ENCODE results near the gene STH.
"Not testable (repeated sequence)": the region's sequence is repeated elsewhere in the genome, so short reads cannot be mapped to it uniquely, and the experiment has no call there.

The STH gene

GRCh38 chr17:45987706-45988105 lies 11.3 kb upstream of the STH start:
- DNase-seq: no peak

GRCh38 chr17:45989759-45990158 lies 9.3 kb upstream of the STH start:
- DNase-seq: no peak

GRCh38 chr17:45990886-45991285 lies 8.2 kb upstream of the STH start:
- no peak for DNase-seq

GRCh38 chr17:45991341-45991740 lies 7.7 kb upstream of the STH start:
- no peak for DNase-seq

- DNase-seq: no peak
Measured at GRCh38 chr17:45992175-45992574, 6.9 kb upstream of the STH start.

GRCh38 chr17:45992904-45993303 lies 6.1 kb upstream of the STH start:
- DNase-seq: no peak

GRCh38 chr17:45993962-45994627 lies 5.0 kb upstream of the STH start:
- DNase-seq: no peak

- no peak for DNase-seq
Measured at GRCh38 chr17:45994987-45995386, 4.1 kb upstream of the STH start.

GRCh38 chr17:45995627-45996270 lies 3.3 kb upstream of the STH start:
- no peak for DNase-seq

GRCh38 chr17:45996282-45996937 lies 2.6 kb upstream of the STH start:
- no peak for DNase-seq

GRCh38 chr17:45997166-45997565 lies 1.9 kb upstream of the STH start:
- DNase-seq: no peak

GRCh38 chr17:45997624-45998023 lies 1.4 kb upstream of the STH start:
- DNase-seq: no peak

- DNase-seq: no peak
Measured at GRCh38 chr17:45999900-46000290, 845 bp downstream of the STH start.

- DNase-seq: no peak
Measured at GRCh38 chr17:46000292-46000691, 1.2 kb downstream of the STH start.

- no peak for DNase-seq
Measured at GRCh38 chr17:46000757-46001156, 1.7 kb downstream of the STH start.

GRCh38 chr17:46001390-46002310 lies 2.6 kb downstream of the STH start:
- DNase-seq: no peak

GRCh38 chr17:46002311-46002972 lies 3.4 kb downstream of the STH start:
- peak; percentile 47 to 86 (median 60) for DNase-seq

- no peak for DNase-seq
Measured at GRCh38 chr17:46002973-46003316, 3.9 kb downstream of the STH start.

- no peak for DNase-seq
Measured at GRCh38 chr17:46003907-46004748, 5.1 kb downstream of the STH start.

GRCh38 chr17:46006082-46006481 lies 7.0 kb downstream of the STH start:
- not testable (repeated sequence) for DNase-seq

GRCh38 chr17:46007461-46007965 lies 8.5 kb downstream of the STH start:
- DNase-seq: no peak

- no peak for DNase-seq
Measured at GRCh38 chr17:46008591-46008990, 9.5 kb downstream of the STH start.

Measured in stimulated activated naive CD4-positive, alpha-beta T cell (primary cell).